K562 (cell line): ENCODE results near the gene APBA2. TPM values are rescaled to one million over a fixed set of nuclear protein-coding genes. Genes with fewer than 3 reads are reported as not detected.
"Not testable (repeated sequence)": the region's sequence is repeated elsewhere in the genome, so short reads cannot be mapped to it uniquely, and the experiment has no call there.

Experiments
- ATAC-seq: fragments of 200-7000 bp; cut with Tn5 transposase; 3 replicates; pipeline ENCODE4 v1.9.1; 2020; ENCODE audit warnings: moderate library complexity
- BruUV-seq: library from RNA; stranded (reverse); fragments of 400-500 nt; replicated peaks from 2 replicates; lab custom pipeline; 2021; lab: Mats Ljungman, UMichigan
- CTCF ChIA-PET: fragments of 300-600 bp; formaldehyde crosslinking; extraction: SDS; loops from one replicate; lab custom pipeline; 2021; ENCODE audit warnings: low intra/inter-chr PET ratio; lab: Yijun Ruan, JAX
- POLR2A ChIA-PET: fragments of 300-600, 350-650 bp; sonication (Branson Sonifier 250); formaldehyde crosslinking; extraction: SDS; loops from one replicate; lab custom pipeline; 2021; ENCODE audit warnings: antibody characterized with exemption, inconsistent platforms; lab: Yijun Ruan, JAX
- DNase-seq, 4 experiments: peaks; one replicate each; pipeline versions ENCODE4 v3.0.0 to v3.0.0-alpha.2; 2011 to 2018; ENCODE audit warnings: low spot score in 3 of 4, mixed read lengths in 3 of 4; ENCODE audit errors: extremely low read depth in 1 of 4
- FAIRE-seq: peaks from 2 replicates; lab custom pipeline; 2011; peaks lifted over from hg19 to GRCh38; lab: Jason Lieb, UNC
- H2AFZ ChIP-seq: 2 replicates; pipeline ENCODE4 v1.6.0; 2011; ENCODE audit warnings: low read depth, low read length, control low read depth, inconsistent platforms
- H3K27ac ChIP-seq: fragments of 200-600 bp; 3 replicates; pipeline ENCODE4 v1.8.0; 2011; ENCODE audit warnings: low read depth, mild to moderate bottlenecking, control low read depth, inconsistent platforms, low read length, moderate library complexity, mixed read lengths; ENCODE audit errors: extremely low read depth
- H3K27me3 ChIP-seq, 2 experiments: fragments of 300-600 bp in 1 of 2; 2 replicates in 1 of 2; 3 replicates in 1 of 2; pipeline versions ENCODE4 v1.6.0 to v1.8.0; 2011; ENCODE audit warnings: inconsistent platforms in 2 of 2, low read length in 2 of 2, mild to moderate bottlenecking in 1 of 2, mixed read lengths in 1 of 2, moderate library complexity in 1 of 2; ENCODE audit not compliant: control insufficient read depth in 2 of 2, insufficient read depth in 2 of 2
- H3K36me3 ChIP-seq: fragments of 300-600 bp; 3 replicates; pipeline ENCODE4 v1.8.0; 2011; ENCODE audit warnings: mild to moderate bottlenecking, low read length, inconsistent platforms; ENCODE audit not compliant: control insufficient read depth, insufficient read depth
- H3K4me1 ChIP-seq, 2 experiments: fragments of 200-600 bp in 1 of 2; replicated peaks in 1 of 2; 2 replicates in 1 of 2; 3 replicates in 1 of 2; pipeline versions ENCODE4 v1.5.1 to v1.8.0; 2011; ENCODE audit warnings: inconsistent platforms in 2 of 2, low read length in 2 of 2, mild to moderate bottlenecking in 1 of 2, mixed read lengths in 1 of 2, moderate library complexity in 1 of 2; ENCODE audit not compliant: control insufficient read depth in 2 of 2, insufficient read depth in 2 of 2
- H3K4me2 ChIP-seq: 2 replicates; pipeline ENCODE4 v1.6.1; 2011; ENCODE audit warnings: low read length, control low read depth, inconsistent platforms, mixed read lengths; ENCODE audit not compliant: insufficient read depth
- H3K4me3 ChIP-seq: fragments of 200-600 bp; sonication (generic), shearing (Covaris generic); 2 replicates; pipeline ENCODE4 v1.5.1; 2016; ENCODE audit warnings: control low read depth, inconsistent platforms
- H3K79me2 ChIP-seq: fragments of 200-600 bp; 3 replicates; pipeline ENCODE4 v1.8.0; 2011; ENCODE audit warnings: low read length, inconsistent platforms; ENCODE audit not compliant: control insufficient read depth, insufficient read depth
- H3K9ac ChIP-seq, 2 experiments: 2 replicates each; pipeline versions ENCODE4 v1.6.0 to v1.6.1; 2011; ENCODE audit warnings: low read depth in 2 of 2, low read length in 2 of 2, control low read depth in 1 of 2, inconsistent platforms in 1 of 2, mild to moderate bottlenecking in 1 of 2, mixed read lengths in 1 of 2; ENCODE audit not compliant: insufficient read depth in 1 of 2
- H3K9me1 ChIP-seq: one replicate; pipeline ENCODE4 v1.6.0; 2011; ENCODE audit warnings: inconsistent platforms, mild to moderate bottlenecking, low read length, moderate library complexity; ENCODE audit not compliant: control insufficient read depth, insufficient read depth
- H3K9me3 ChIP-seq: replicated peaks from 2 replicates; pipeline ENCODE4 v1.5.1; 2011; ENCODE audit warnings: low read depth, low read length, inconsistent platforms; ENCODE audit not compliant: control insufficient read depth, insufficient read depth
- H4K20me1 ChIP-seq: replicated peaks from 2 replicates; pipeline ENCODE4 v1.6.1; 2011; ENCODE audit warnings: low read length, inconsistent platforms, mixed read lengths; ENCODE audit not compliant: control insufficient read depth, insufficient read depth
- ZNF146 ChIP-seq: IDR thresholded peaks from one replicate; pipeline ENCODE4 v1.6.1; 2018; ENCODE audit warnings: missing compliant biosample characterization; ENCODE audit not compliant: unreplicated experiment
- WGBS: fragments of 100-300 bp; shearing (Covaris generic); methylation state at CpG from one replicate; pipeline ENCODE4 v1.1.6; 2016; ENCODE audit warnings: low coverage, mixed read lengths; ENCODE audit not compliant: insufficient coverage; ENCODE audit errors: missing lambda C conversion rate; 5-methylcytosine and 5-hydroxymethylcytosine counted together
- in situ Hi-C: fragments of 300-500 bp; cut with MboI; formaldehyde crosslinking; loops from 4 replicates; pipeline ENCODE4 v1.15.0; 2018; ENCODE audit warnings: inconsistent platforms, mixed read lengths
- intact Hi-C: fragments of 100-400 bp; cut with micrococcal nuclease; formaldehyde crosslinking; loops from 2 replicates; pipeline ENCODE4 v1.14.2; 2022
- polyA plus RNA-seq, 8 experiments: library from polyadenylated mRNA; depleted of rRNA in 4 of 8; stranded (reverse) in 5 of 8; unstranded in 3 of 8; fragments of >200 nt; fragmentation: Nextera tagmentation in 2 of 8; fragmentation: Illumina TruSeq in 1 of 8; extraction: Ambion mirVana in 2 of 8; extraction: Trizol in 1 of 8; gene quantifications; 2 replicates each; pipeline versions ENCODE4 v1.2.1 to v1.2.3, GENCODE V29; 2011 to 2014; ENCODE audit warnings: inconsistent platforms in 1 of 8, missing spikeins in 1 of 8
- total RNA-seq, 7 experiments: library from RNA; depleted of rRNA in 6 of 7; stranded (reverse); fragments of >200 nt in 6 of 7; fragmentation: Illumina TruSeq in 2 of 7; extraction: Trizol in 2 of 7; gene quantifications; 2 replicates each; pipeline versions ENCODE4 v1.2.1 to v1.2.3, GENCODE V29; 2011 to 2021; ENCODE audit warnings: low replicate concordance in 1 of 7

The APBA2 gene
- total and polyA plus RNA-seq, 9 of the 15 experiments (the other 6 are each of a cell fraction or from before 2014, with no cell fraction given) = 0.24 to 40.9 (median 25.2) TPM

DNA sequence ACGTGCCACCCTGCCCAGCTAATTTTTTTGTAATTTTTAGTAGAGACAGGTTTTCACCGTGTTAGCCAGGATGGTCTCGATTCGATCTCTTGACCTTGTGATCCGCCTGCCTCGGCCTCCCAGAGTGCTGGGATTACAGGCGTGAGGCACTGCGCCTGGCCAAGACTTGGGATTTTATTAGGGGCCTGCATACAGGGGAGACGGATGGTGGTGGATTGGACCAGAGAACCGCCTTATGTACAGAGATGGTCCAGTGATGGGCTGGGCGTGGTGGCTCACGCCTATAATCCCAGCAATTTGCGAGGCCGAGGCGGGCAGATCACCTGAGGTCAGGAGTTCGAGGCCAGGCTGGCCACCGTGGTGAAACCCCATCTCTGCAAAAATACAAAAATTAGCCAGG is 139.6 kb downstream of the APBA2 start:
- ATAC-seq, H3K36me3 ChIP-seq, H3K79me2 ChIP-seq, H2AFZ ChIP-seq, DNase-seq, H3K4me2 ChIP-seq, POLR2A ChIA-PET, H3K4me1 ChIP-seq, H3K9me1 ChIP-seq, H3K9me3 ChIP-seq, H4K20me1 ChIP-seq, in situ Hi-C loops, H3K4me3 ChIP-seq, FAIRE-seq, H3K27me3 ChIP-seq, BruUV-seq, intact Hi-C loops, CTCF ChIA-PET, H3K9ac ChIP-seq, H3K27ac ChIP-seq: not testable (repeated sequence)
- 97% methylated on average over 15 of the region's 17 CpGs for WGBS

DNA sequence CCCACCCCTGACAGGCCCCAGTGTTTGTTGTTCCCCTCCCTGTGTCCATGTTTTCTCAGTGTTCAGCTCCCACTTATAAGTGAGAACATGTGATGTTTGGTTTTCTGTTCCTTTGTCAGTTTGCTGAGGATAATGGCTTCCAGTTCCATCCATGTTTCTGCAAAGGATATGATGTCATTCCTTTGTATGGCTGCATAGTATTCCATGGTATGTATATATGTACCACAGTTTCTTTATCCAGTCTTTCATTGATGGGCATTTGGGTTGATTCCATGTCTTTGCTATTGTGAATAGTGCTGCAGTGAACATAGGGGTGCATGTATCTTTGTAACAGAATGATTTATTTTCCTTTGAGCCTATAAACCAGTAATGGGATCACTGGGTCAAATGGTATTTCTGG is 142.4 kb downstream of the APBA2 start:
- ATAC-seq, H3K4me2 ChIP-seq, H3K9ac ChIP-seq, H3K9me1 ChIP-seq, CTCF ChIA-PET, DNase-seq, H3K27ac ChIP-seq, intact Hi-C loops, H3K4me3 ChIP-seq, in situ Hi-C loops, POLR2A ChIA-PET, H3K4me1 ChIP-seq, BruUV-seq, H4K20me1 ChIP-seq, H3K36me3 ChIP-seq, H3K9me3 ChIP-seq, FAIRE-seq, H2AFZ ChIP-seq, H3K27me3 ChIP-seq, H3K79me2 ChIP-seq: not testable (repeated sequence)
- TF ChIP-seq ZNF146 (CRISPR knock-in tag) = peak; percentile 44
